GM18519 (cell line): Measurements from ENCODE around the gene RFX1.
A peak's percentile ranks its signal among the peaks of the same experiment; 100 is the strongest.
"Not testable (repeated sequence)": the region's sequence is repeated elsewhere in the genome, so short reads cannot be mapped to it uniquely, and the experiment has no call there.

Experiments used
- ATAC-seq: cut with Tn5 transposase; IDR thresholded peaks from one replicate; pipeline ENCODE4 v1.9.1; 2021; ENCODE audit warnings: mild to moderate bottlenecking, moderate library complexity; ENCODE audit not compliant: unreplicated experiment, low FRiP score

The RFX1 gene

GRCh38 chr19:14006085-14006765 is at the start of gene RFX1:
Gene RFX1, minus strand, starts transcription at chr19:14006320. Its CDS starts 12,477 bp downstream, at chr19:13993843.
- peak; percentile 62 for ATAC-seq

DNA sequence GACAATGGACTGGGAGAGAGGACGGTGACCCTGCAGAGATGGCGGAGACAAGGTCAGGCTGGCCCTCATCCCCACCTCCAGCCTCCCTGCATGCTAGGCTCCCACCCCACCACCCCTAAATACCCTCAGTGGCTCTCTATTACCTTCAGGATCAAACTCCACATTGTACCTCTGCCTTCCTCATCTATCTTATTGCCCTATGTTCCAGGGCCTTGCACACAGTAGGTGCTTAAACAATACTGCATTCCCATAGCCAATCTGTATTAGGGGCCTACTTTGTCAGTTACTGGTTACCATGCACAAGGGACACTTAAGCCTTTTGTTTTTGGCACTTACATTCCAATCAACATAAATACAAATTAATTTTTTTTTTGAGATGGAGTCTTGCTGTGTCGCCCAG is 49.3 kb upstream of the RFX1 start:
- ATAC-seq = no peak

GRCh38 chr19:14054721-14055120 is 48.6 kb upstream of the RFX1 start:
- ATAC-seq = no peak

- ATAC-seq = no peak
Observed at GRCh38 chr19:14054099-14054498, 48.0 kb upstream of the RFX1 start.

- ATAC-seq = no peak
Observed at GRCh38 chr19:14053500-14053899, 47.4 kb upstream of the RFX1 start.

DNA sequence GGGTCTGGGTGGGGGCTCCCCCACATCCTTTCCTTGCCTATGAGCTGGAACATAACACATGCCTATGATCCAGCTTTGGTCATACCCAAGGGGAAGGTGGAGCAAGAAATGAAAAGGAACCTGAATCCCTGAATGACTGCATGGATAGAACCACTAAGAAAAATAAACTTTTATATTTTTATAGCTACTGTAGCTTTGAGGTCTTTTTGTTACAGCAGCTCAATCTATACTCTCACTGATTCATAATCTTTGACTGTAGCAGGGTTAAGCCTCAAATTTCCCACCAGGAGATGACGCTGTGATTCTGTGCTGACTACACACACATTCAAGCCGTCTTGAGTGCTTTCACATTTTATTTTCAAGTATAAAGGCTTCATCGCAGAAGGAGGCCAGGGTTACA is 46.9 kb upstream of the RFX1 start:
- ATAC-seq = no peak

DNA sequence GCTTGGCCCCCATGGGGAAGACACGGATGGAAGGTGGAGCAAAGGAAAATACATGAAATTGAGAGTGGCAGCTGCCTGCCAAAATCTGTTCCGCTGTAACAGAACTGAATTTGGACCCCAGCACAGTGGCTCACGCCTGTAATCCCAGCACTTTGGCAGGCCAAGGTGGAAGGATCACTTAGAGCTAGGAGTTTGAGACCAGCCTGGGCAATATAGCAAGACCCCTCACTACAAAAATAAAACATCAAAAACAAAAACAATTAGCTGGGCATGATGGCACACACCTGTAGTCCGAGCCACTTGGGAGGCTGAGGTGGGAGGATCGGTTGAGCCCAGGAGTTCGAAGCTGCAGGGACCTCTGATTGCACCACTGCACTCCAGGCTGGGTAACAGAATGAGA is 46.4 kb upstream of the RFX1 start:
- ATAC-seq = no peak

DNA sequence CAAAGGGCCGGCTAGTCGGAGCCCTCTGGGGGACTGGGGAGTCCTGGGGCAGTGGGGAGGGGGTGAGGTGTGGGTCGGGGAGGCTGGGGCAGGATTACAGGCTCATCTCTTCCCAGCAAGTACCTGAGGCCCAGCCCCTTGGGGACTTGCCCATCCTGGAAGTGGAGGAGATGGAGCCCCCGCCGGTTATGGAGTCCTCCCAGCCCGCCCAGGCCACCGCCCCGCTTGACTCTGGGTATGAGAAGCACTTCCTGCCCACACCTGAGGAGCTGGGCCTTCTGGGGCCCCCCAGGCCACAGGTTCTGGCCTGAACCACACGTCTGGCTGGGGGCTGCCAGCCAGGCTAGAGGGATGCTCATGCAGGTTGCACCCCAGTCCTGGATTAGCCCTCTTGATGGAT is 45.9 kb upstream of the RFX1 start:
- no peak for ATAC-seq

- not testable (repeated sequence) for ATAC-seq
Observed at GRCh38 chr19:14050961-14051360, 44.8 kb upstream of the RFX1 start.

- ATAC-seq = no peak
Observed at GRCh38 chr19:14050512-14050911, 44.4 kb upstream of the RFX1 start.

DNA sequence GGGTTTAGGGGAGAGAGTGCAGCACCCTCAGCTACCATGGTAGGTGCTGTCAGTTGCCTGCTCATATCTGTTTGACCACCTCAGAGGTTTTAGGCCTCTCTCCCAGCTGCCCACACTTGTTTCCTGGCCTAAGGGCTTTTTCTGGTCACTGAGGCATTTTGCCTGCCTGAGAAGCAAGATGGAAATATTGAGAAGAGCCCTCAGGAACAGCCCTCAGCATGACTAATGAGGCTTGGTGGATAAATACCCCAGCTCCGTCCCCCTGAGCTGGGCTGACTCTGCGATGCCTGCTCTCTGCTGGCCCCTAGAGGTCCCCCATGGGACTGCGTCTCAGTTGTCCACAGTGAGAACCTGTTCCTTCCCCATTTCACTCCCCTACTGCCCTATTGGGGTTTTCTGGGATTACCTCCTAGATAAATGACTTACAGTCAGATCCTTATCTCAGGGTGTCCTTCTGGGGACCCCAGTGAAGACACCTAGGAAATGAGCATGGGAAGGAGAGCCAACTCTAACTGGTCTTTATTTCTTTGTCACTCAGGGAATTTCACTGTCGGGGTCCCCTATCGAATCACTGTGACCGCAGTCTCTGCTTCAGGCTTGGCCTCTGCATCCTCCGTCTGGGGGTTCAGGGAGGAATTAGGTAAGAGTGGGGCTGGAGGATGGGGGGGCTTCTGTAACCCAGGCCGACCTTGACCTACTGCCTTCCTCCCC is 42.5 kb upstream of the RFX1 start:
- ATAC-seq = no peak

DNA sequence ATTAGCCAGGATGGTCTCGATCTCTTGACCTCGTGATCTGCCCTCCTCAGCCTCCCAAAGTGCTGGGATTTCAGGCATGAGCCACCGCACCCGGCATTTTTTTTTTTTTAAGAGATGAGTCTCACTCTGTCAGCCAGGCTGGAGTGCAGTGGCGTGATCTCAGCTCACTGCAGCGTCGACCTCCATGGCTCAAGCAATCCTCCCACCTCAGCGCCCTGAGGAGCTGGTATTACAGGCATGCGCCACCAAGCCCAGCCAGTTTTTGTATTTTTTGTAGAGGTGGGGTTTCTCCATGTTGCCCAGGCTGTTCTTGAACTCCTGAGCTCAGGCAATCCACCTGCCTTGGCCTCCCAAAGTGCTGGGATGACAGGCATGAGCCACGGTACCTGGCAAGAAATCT is 41.7 kb upstream of the RFX1 start:
- not testable (repeated sequence) for ATAC-seq

GRCh38 chr19:14042659-14043608 is 36.8 kb upstream of the RFX1 start:
- not testable (repeated sequence) for ATAC-seq

DNA sequence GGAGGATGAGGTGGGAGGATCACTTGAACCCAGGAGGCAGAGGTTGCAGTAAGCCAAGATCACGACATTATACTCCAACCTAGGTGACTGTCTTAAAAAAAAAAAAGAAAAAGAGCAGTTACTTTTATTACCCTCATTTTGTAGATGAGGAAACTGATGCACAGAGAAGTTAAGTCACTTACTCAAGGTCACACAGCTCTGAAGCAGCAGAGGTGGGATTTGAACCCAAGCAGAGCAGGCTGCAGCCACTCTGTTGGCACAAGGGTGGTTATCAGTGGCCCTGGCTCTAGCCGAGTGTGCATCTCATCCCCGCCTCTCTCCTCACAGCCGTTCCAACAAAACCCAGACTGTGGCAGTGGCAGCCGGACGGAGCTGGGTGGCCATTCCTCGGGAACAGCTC is 33.1 kb upstream of the RFX1 start:
- no peak for ATAC-seq

DNA sequence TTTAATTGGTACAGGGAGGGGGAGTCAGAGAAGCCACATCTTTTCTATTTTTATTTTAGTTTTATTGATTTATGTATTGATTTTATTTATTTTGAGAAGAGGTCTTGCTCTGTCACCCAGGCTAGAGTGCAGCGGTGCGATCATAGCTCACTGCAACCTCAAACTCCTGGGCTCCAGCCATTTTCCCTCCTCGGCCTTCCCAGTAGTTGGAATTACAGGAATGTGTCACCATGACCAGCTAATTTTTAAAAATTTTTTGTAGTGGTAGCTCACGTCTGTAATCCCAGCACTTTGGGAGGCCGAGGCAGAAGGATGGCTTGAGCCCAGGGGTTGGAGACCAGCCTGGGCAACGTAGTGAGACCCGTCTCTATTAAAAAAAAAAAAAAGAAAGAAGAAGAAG is 29.6 kb upstream of the RFX1 start:
- no peak for ATAC-seq

- not testable (repeated sequence) for ATAC-seq
Observed at GRCh38 chr19:14035159-14035558, 29.0 kb upstream of the RFX1 start.

DNA sequence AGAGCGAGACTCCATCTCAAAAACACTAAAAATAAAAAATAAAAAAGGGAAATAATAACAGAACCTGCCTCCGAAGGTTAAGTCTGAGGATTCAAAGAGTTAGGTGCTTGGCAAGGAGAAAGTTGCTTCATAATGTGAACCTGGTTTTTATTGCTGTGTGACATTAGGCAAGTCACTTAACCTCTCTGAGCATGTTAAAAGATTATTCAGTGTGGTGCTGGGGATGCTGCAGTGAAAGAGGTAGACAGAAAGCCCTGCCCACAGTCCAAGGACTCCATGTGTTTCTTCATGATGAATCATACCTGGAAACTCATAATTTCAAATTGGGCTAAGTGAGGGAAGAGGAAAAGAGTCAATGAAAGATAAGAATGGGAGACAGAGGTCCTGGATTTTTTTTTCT is 27.8 kb upstream of the RFX1 start:
- ATAC-seq = no peak

DNA sequence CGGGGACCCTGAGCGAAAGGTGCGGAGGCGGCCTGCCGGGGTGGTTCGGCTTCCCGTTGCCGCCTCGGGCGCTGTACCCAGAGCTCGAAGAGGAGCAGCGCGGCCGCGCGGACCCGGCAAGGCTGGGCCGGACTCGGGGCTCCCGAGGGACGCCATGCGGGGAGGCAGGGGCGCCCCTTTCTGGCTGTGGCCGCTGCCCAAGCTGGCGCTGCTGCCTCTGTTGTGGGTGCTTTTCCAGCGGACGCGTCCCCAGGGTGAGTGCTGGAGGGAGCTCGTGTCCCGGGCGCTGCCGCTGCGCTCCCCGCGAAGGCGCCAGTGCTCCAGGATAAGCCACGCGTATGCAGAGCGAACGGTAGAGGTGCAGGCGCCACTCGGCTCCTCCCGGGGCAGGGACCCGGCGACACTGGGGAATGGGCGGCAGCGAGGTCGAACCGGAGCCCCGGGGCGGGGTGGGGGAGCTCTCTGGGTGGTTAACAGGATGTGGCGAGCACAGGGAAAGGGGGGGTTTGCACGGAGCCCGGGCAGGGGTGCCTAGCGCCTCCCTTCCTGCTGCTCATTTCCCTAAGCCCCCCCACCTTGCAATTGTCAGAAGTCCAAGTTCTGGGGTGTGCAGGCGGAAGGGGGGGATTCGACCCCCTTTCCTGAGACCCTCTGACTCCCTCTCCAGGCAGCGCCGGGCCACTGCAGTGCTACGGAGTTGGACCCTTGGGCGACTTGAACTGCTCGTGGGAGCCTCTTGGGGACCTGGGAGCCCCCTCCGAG is 25.8 kb upstream of the RFX1 start, which contains the start of gene IL27RA:
Gene IL27RA (plus strand): TSS at position 44 of the 762 bp plus-strand sequence. CDS start 111 bp downstream, at position 155.
- no peak for ATAC-seq

- no peak for ATAC-seq
Observed at GRCh38 chr19:14030997-14031718, 25.0 kb upstream of the RFX1 start.

DNA sequence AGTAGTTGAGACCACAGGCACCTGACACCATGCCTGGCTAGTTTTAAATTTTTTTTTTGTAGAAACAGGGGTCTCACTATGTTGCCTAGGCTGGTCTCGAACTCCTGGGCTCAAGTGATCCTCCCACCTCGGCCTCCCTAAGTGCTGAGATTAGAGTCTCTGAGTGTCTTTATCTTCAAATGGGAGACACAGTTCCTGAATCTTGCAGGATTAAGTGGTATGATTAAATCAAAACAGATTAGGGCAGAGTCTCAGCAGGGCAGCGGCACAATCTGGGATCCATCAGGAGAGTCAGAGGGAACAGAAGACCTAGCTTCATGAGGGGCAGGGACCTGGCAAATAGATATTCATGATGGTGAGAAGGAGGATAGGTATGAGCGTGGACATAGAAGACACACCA is 22.8 kb upstream of the RFX1 start:
- no peak for ATAC-seq
